ENCODE data around the gene GDF11.

Gene GDF11

DNA sequence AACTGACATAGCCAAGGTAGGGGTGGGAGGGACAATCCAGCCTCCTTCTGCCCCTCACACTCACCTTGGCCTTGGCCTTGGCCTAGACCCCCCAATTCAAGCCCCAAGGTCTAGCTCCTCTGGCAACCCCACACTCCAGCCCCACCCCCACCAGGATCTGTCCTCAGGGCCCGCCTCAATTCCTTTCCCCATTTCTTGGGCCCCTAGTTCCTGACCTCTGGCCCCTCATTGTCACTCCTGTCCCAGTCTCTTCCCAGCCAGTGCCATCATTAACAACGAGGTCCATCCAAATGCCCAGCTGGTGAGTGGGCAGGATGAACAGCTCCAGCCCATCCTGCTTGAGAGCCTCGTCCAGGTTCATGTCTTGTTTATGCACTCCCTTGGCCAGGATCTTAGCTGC is 6.8 kb upstream of the GDF11 start:
- TF ChIP-seq, protein P1, sequence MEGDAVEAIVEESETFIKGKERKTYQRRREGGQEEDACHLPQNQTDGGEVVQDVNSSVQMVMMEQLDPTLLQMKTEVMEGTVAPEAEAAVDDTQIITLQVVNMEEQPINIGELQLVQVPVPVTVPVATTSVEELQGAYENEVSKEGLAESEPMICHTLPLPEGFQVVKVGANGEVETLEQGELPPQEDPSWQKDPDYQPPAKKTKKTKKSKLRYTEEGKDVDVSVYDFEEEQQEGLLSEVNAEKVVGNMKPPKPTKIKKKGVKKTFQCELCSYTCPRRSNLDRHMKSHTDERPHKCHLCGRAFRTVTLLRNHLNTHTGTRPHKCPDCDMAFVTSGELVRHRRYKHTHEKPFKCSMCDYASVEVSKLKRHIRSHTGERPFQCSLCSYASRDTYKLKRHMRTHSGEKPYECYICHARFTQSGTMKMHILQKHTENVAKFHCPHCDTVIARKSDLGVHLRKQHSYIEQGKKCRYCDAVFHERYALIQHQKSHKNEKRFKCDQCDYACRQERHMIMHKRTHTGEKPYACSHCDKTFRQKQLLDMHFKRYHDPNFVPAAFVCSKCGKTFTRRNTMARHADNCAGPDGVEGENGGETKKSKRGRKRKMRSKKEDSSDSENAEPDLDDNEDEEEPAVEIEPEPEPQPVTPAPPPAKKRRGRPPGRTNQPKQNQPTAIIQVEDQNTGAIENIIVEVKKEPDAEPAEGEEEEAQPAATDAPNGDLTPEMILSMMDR (IDR thresholded peaks at IDR 0.05; ENCODE audit: control insufficient read depth, insufficient read depth, low read depth, low read length, missing control alignments) = no peak
- H3K4me3 ChIP-seq (ENCODE audit: control insufficient read depth, low read depth, low read length) = no peak overlapping the region
- DNase-seq (ENCODE audit: low read depth) = no peak

DNA sequence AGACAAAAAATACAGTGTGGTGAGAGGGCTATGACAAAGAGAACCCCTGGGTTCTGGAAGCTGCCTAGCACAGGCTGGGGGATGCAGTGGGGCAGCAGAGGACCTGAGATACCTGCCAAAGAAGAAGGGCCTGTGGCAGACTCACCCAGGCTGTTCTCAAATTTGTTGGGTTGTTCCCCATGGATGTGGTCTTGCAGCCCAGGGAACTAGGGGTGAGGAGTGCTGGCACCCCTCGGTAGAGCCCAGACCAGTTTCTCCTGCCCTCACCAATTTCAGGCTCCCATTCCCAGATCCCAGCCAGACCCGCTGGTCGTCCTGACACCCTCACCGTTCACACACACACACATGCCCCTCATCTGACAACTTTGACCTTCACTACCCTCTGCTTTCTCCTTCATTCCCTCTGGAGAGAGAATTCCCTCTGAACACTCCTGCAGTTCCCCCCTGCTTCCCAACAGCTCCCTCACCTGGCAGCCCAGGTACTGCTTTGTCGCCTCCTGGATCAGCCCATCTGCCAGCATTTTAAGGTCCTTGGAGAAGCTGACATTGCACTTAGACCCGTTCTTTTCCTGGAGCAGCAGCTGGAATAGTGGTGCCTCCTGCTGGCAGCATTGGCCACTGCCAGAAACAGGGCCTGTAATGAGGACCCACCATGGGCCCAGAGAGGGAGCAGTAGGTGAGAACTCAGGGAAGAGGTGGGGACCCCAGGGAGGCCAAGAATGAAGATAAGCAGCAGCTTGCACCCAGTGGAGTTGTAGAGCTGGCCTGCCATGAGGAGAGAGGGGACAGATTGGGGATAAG is 5.9 kb upstream of the GDF11 start:
- no peak for DNase-seq (ENCODE audit: low read depth)
- TF ChIP-seq, protein P1 (IDR thresholded peaks at IDR 0.05; ENCODE audit: control insufficient read depth, insufficient read depth, low read depth, low read length, missing control alignments) = peak; percentile 95
- H3K4me3 ChIP-seq (ENCODE audit: control insufficient read depth, low read depth, low read length) = no peak overlapping the region

DNA sequence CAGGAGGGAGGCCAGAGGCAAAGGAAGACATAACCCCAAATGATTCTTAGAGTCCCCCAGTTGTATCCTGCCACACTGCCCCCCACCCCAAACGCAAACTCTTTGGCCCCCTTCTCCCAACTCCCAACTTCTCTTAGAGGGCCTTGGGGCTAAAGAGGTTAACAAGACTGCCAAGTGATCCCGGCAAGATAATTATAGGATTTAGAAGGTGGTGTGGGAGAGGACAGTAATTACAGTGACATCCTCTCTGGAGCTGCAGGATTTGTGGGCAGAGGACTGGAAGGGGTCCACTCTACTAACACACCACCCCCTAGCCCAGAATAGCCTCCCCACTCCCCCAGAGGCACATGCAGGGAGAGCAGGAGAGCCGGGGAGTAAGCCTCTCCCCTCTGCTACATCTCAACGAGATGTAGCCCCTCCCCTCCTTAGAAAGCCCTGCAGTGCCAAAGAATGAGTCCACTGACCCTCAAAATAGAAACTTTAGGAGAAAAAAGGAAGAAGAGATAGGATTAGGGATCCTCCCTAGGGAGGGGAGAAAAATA is 5.3 kb upstream of the GDF11 start:
- TF ChIP-seq, protein P1 (IDR thresholded peaks at IDR 0.05; ENCODE audit: control insufficient read depth, insufficient read depth, low read depth, low read length, missing control alignments) = no peak
- no peak for DNase-seq (ENCODE audit: low read depth)
- H3K4me3 ChIP-seq (ENCODE audit: control insufficient read depth, low read depth, low read length) = no peak overlapping the region

DNA sequence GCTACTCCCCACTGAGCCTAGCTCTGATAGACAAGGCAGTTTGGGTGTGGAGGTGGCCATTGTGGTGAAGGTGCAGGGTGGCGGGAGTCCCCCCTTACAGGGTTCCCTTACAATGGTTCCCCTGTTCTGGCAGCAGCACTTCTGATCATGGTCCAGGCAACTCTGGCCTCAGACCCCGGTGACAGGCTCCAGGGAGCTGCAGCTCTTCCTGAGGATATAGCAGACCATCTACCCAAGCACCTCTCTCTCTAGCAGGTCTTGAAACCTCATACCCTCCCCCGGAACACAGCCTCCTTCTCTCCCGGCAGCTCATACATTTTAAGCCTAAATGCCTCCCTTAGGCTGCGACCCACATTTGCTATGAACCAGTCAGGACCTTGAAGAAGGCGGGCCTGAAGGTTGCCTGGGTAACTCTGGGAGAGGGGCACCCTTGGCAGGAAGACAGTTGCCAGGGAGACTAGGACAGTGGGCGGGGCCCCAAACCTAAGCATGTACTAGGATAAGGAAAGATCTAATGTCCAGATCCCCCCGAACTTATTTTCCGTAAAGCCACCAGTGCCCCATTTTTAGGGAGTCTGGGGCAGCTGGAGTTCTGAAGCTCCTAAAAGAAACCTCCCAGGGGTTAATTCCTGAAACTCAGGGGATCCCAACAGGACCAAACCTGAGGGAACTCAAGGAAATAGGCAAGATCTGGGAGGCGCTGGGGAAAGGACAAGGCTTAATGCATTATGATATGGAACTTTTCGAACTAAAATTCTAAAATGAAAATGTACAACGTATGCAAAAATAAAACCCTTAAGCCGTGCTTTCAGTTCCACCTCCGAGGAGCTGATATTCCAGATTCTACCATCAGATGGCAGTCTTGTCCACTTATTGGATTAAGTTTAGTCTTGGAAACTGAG is 4.5 kb upstream of the GDF11 start:
- H3K4me3 ChIP-seq (ENCODE audit: control insufficient read depth, low read depth, low read length) = peak overlapping the region; percentile 60
- DNase-seq (ENCODE audit: low read depth) = no peak
- TF ChIP-seq, protein P1 (IDR thresholded peaks at IDR 0.05; ENCODE audit: control insufficient read depth, insufficient read depth, low read depth, low read length, missing control alignments) = peak; percentile 76

DNA sequence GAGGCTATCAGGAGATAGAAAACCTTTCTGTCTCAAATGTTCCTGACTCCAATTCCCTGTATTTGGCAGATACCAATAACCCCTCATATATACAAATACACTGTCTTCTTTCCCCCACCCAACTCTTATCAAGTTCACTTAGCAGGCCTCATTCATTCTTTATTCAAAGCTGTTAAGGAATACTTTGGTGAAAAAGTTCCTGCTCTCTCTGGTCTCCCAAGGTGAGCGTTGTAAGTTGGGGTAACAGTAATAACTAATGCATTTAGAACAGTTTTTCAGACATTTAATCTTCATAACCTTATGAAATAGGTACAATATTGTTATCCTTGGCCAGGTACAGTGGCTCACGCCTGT is 3.9 kb upstream of the GDF11 start:
- DNase-seq (ENCODE audit: low read depth) = no peak
- TF ChIP-seq, protein P1 (IDR thresholded peaks at IDR 0.05; ENCODE audit: control insufficient read depth, insufficient read depth, low read depth, low read length, missing control alignments) = no peak
- no peak overlapping the region for H3K4me3 ChIP-seq (ENCODE audit: control insufficient read depth, low read depth, low read length)

DNA sequence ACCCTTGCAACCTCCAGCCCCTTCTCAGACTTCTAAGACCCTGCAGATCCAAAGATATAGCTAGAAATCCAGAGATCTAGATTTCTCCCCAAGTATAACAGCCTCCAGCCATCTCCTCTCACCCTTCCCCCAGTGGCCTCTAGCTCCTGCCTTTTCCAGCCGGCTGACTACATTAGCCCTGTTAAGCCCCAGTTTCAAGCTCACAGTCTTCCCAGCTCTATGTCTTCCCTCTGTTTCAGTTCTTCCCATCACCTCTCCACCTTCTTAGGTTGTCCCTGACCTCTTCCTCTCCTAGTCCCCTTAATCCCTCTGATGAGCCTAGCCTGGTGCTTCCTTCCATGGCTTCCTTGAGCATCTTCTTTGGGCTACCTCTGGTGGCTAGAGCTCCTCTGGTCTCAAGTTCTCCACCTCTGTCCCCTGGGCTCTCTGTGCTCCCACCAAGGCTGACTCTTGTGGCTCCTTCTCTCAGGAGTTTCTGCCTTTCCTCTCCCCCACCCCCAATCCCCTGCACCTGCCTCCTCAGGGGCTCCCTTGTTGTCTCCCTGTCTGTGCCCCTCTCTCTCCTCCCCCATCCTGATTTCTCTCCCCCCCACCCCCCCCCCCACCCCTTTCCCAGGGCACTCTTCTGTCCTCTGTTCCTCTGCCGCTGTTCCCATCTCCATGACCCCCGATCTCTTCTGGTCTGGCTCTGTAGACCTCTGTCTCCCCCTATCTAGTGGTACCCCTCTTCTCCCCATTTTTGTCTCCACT is 816 bp upstream of the GDF11 start:
- DNase-seq (ENCODE audit: low read depth) = no peak
- TF ChIP-seq, protein P1 (IDR thresholded peaks at IDR 0.05; ENCODE audit: control insufficient read depth, insufficient read depth, low read depth, low read length, missing control alignments) = no peak
- H3K4me3 ChIP-seq (ENCODE audit: control insufficient read depth, low read depth, low read length) = peak overlapping the region; percentile 39
